H1 (cell line): ENCODE data around the gene SPOCD1. TPM values are rescaled to one million over a fixed set of nuclear protein-coding genes. Genes with fewer than 3 reads are reported as not detected.

Experiments used
- CTCF ChIA-PET: fragments of 300-600 bp; sonication (Branson Sonifier 250); formaldehyde crosslinking; loops from one replicate; lab custom pipeline; 2021; ENCODE audit not compliant: partially characterized antibody; lab: Charles Lee
- POLR2A ChIA-PET: fragments of 300-600 bp; sonication (Branson Sonifier 250); formaldehyde crosslinking; loops from one replicate; lab custom pipeline; 2021; ENCODE audit warnings: inconsistent platforms; ENCODE audit not compliant: partially characterized antibody; lab: Charles Lee
- DNase-seq, 2 experiments: peaks; one replicate each; pipeline versions ENCODE4 v3.0.0 to v3.0.0-alpha.2; 2010 to 2022; ENCODE audit warnings: low spot score in 2 of 2, low read depth in 1 of 2, mixed read lengths in 1 of 2
- FAIRE-seq: peaks from 2 replicates; lab custom pipeline; 2011; peaks lifted over from hg19 to GRCh38; lab: Jason Lieb, UNC
- H2AFZ ChIP-seq: 2 replicates; pipeline ENCODE4 v1.8.1; 2012; ENCODE audit warnings: low read length, inconsistent platforms
- H2AK5ac ChIP-seq: 2 replicates; pipeline ENCODE4 v1.6.1; 2013; ENCODE audit warnings: low read depth, low read length
- H2BK120ac ChIP-seq: replicated peaks from 2 replicates; pipeline ENCODE3; 2013; ENCODE audit warnings: low read depth, low read length, inconsistent platforms
- H2BK12ac ChIP-seq: 2 replicates; pipeline ENCODE4 v1.6.1; 2013; ENCODE audit warnings: low read depth, low read length
- H2BK15ac ChIP-seq: 2 replicates; pipeline ENCODE4 v1.6.1; 2013; ENCODE audit warnings: low read length
- H2BK20ac ChIP-seq: 2 replicates; pipeline ENCODE4 v1.6.1; 2013; ENCODE audit warnings: low read length
- H2BK5ac ChIP-seq: 2 replicates; pipeline ENCODE4 v1.6.1; 2013; ENCODE audit warnings: low read depth, low read length
- H3K14ac ChIP-seq: 2 replicates; pipeline ENCODE4 v1.6.1; 2013; ENCODE audit warnings: inconsistent platforms; ENCODE audit not compliant: insufficient read length
- H3K18ac ChIP-seq: 2 replicates; pipeline ENCODE4 v1.6.1; 2013; ENCODE audit warnings: low read length; ENCODE audit errors: extremely low read depth
- H3K23ac ChIP-seq: 2 replicates; pipeline ENCODE4 v1.6.1; 2013; ENCODE audit warnings: inconsistent platforms; ENCODE audit not compliant: insufficient read length
- H3K23me2 ChIP-seq: 2 replicates; pipeline ENCODE4 v1.6.1; 2013; ENCODE audit warnings: low read depth, low read length
- H3K27ac ChIP-seq: 2 replicates; pipeline ENCODE4 v1.6.1; 2011; ENCODE audit warnings: low read depth, low read length, inconsistent platforms
- H3K27me3 ChIP-seq, 4 experiments: replicated peaks in 1 of 4; 1 replicate in 1 of 4; 2 replicates in 3 of 4; pipeline versions ENCODE4 v1.6.1 to v1.8.1; 2011 to 2013; ENCODE audit warnings: low read length in 3 of 4, mild to moderate bottlenecking in 3 of 4, inconsistent platforms in 2 of 4, mixed read lengths in 2 of 4, moderate library complexity in 1 of 4; ENCODE audit not compliant: control insufficient read depth in 3 of 4, insufficient read depth in 3 of 4; ENCODE audit errors: extremely low read depth in 1 of 4
- H3K36me3 ChIP-seq, 4 experiments: 2 replicates each; pipeline versions ENCODE4 v1.6.1 to v1.8.1; 2011 to 2013; ENCODE audit warnings: mild to moderate bottlenecking in 4 of 4, low read length in 3 of 4, moderate library complexity in 2 of 4, control low read depth in 1 of 4, inconsistent platforms in 1 of 4; ENCODE audit not compliant: insufficient read depth in 4 of 4, control insufficient read depth in 2 of 4
- H3K4ac ChIP-seq: replicated peaks from 2 replicates; pipeline ENCODE3; 2013; ENCODE audit warnings: low read length, low read depth, mixed read lengths, inconsistent platforms; ENCODE audit not compliant: insufficient read length
- H3K4me1 ChIP-seq, 4 experiments: replicated peaks in 1 of 4; 1 replicate in 1 of 4; 2 replicates in 3 of 4; pipeline versions ENCODE4 v1.6.1 to v1.8.1; 2011 to 2013; ENCODE audit warnings: low read length in 3 of 4, inconsistent platforms in 2 of 4, mixed read lengths in 1 of 4; ENCODE audit not compliant: insufficient read depth in 4 of 4, control insufficient read depth in 3 of 4
- H3K4me2 ChIP-seq, 2 experiments: 2 replicates each; pipeline versions ENCODE4 v1.6.1 to v1.8.1; 2011 to 2013; ENCODE audit warnings: low read depth in 2 of 2, low read length in 2 of 2, control low read depth in 1 of 2, inconsistent platforms in 1 of 2, mild to moderate bottlenecking in 1 of 2; ENCODE audit not compliant: insufficient read depth in 1 of 2
- H3K4me3 ChIP-seq, 4 experiments: fragments of 200-600, 300-600 bp in 1 of 4; sonication (generic), shearing (Covaris generic), sonication (Bioruptor Twin) in 1 of 4; 2 replicates each; pipeline versions ENCODE4 v1.5.1 to v1.8.1; 2011 to 2016; ENCODE audit warnings: low read length in 4 of 4, low read depth in 3 of 4, control low read depth in 2 of 4, inconsistent platforms in 2 of 4, mild to moderate bottlenecking in 2 of 4, mixed read lengths in 1 of 4, moderate library complexity in 1 of 4; ENCODE audit not compliant: insufficient read depth in 2 of 4; ENCODE audit errors: extremely low read depth in 1 of 4
- H3K56ac ChIP-seq: replicated peaks from 2 replicates; pipeline ENCODE3; 2013; ENCODE audit warnings: low read depth, mild to moderate bottlenecking, mixed read lengths, low read length, inconsistent platforms; ENCODE audit not compliant: insufficient read length
- H3K79me1 ChIP-seq: 2 replicates; pipeline ENCODE4 v1.6.1; 2013; ENCODE audit warnings: low read depth, low read length, control low read depth
- H3K79me2 ChIP-seq, 2 experiments: 2 replicates each; pipeline versions ENCODE4 v1.6.1 to v1.8.1; 2012 to 2013; ENCODE audit warnings: low read length in 2 of 2, mild to moderate bottlenecking in 2 of 2, inconsistent platforms in 1 of 2; ENCODE audit not compliant: insufficient read depth in 2 of 2, control insufficient read depth in 1 of 2
- H3K9ac ChIP-seq, 4 experiments: replicated peaks in 1 of 4; 1 replicate in 1 of 4; 2 replicates in 3 of 4; pipeline versions ENCODE4 v1.6.1 to v1.8.1; 2011 to 2013; ENCODE audit warnings: low read depth in 3 of 4, low read length in 3 of 4, control low read depth in 2 of 4, mild to moderate bottlenecking in 2 of 4, moderate library complexity in 2 of 4, inconsistent platforms in 1 of 4; ENCODE audit errors: extremely low read depth in 1 of 4
- H3K9me3 ChIP-seq, 2 experiments: 2 replicates each; pipeline versions ENCODE4 v1.6.1 to v1.8.1; 2012 to 2013; ENCODE audit warnings: mild to moderate bottlenecking in 2 of 2, moderate library complexity in 2 of 2, control low read depth in 1 of 2, inconsistent platforms in 1 of 2, low read depth in 1 of 2, low read length in 1 of 2, mixed read lengths in 1 of 2; ENCODE audit not compliant: insufficient read depth in 2 of 2
- H4K20me1 ChIP-seq, 2 experiments: replicated peaks in 1 of 2; 2 replicates each; pipeline versions ENCODE3 to v1.8.1; 2011 to 2013; ENCODE audit warnings: inconsistent platforms in 2 of 2, low read length in 2 of 2, mild to moderate bottlenecking in 1 of 2; ENCODE audit not compliant: insufficient read depth in 2 of 2, control insufficient read depth in 1 of 2
- H4K5ac ChIP-seq: 2 replicates; pipeline ENCODE4 v1.6.1; 2013; ENCODE audit warnings: low read length, low read depth, mixed read lengths, inconsistent platforms; ENCODE audit not compliant: insufficient read length
- H4K8ac ChIP-seq: 2 replicates; pipeline ENCODE4 v1.8.0; 2013; ENCODE audit warnings: mild to moderate bottlenecking, moderate library complexity, low read length, inconsistent platforms; ENCODE audit not compliant: insufficient read depth; ENCODE audit errors: extremely low read depth
- H4K91ac ChIP-seq: replicated peaks from 2 replicates; pipeline ENCODE3; 2013; ENCODE audit warnings: low read length, mixed read lengths, inconsistent platforms; ENCODE audit not compliant: insufficient read length
- ASH2L ChIP-seq: fragments of 200-600, 300-600 bp; sonication (generic); IDR thresholded peaks from one replicate; pipeline ENCODE4 v1.7.1; 2017; ENCODE audit warnings: low read length
- BACH1 ChIP-seq: IDR thresholded peaks from 2 replicates; pipeline ENCODE4 v1.6.1; 2012; ENCODE audit warnings: low read length, improper control_type of control experiment
- CEBPB ChIP-seq: IDR thresholded peaks from 2 replicates; pipeline ENCODE4 v1.6.1; 2012; ENCODE audit warnings: low read depth, low read length
- POLR2AphosphoS5 ChIP-seq: IDR thresholded peaks from 2 replicates; pipeline ENCODE4 v1.6.1; 2011; ENCODE audit warnings: low read depth, low read length
- SP4 ChIP-seq: IDR thresholded peaks from 2 replicates; pipeline ENCODE4 v1.6.1; 2012; ENCODE audit warnings: low read length, inconsistent platforms
- WGBS, 2 experiments: shearing (Covaris generic) in 1 of 2; methylation state at CpG; one replicate each; pipeline versions ENCODE4 v1.1.6 to v1.1.7; 2013 to 2015; ENCODE audit warnings: low lambda C conversion rate in 2 of 2, mixed read lengths in 2 of 2, inconsistent platforms in 1 of 2, low coverage in 1 of 2, missing lambda C conversion rate in 1 of 2; ENCODE audit not compliant: insufficient replicate concordance in 2 of 2, insufficient coverage in 1 of 2, insufficient read length in 1 of 2; ENCODE audit errors: extremely low coverage in 1 of 2, missing lambda C conversion rate in 1 of 2; 5-methylcytosine and 5-hydroxymethylcytosine counted together
- polyA plus RNA-seq, 7 experiments: library from polyadenylated mRNA; depleted of rRNA in 3 of 7; stranded (reverse) in 5 of 7; unstranded in 2 of 7; fragments of >200 nt in 5 of 7; fragments of 200-250 nt in 2 of 7; gene quantifications; 1 replicate in 5 of 7; 2 replicates in 1 of 7; 4 replicates in 1 of 7; pipeline versions ENCODE4 v1.2.1 to v1.2.3, GENCODE V29; 2011 to 2013; ENCODE audit warnings: missing spikeins in 2 of 7, mixed read lengths in 2 of 7
- total RNA-seq: library from RNA; stranded (reverse); fragmentation: NEBNext Ultra II Directional; extraction: Animal tissue kit (Norgen Biotek cat#: 25700); gene quantifications from 2 replicates; pipeline ENCODE4 v1.2.1, GENCODE V29; 2021
- TF ChIP-seq, protein P1 (sequence below): IDR thresholded peaks from 2 replicates; pipeline ENCODE4 v1.6.1; 2012; ENCODE audit warnings: inconsistent platforms

SPOCD1 gene
- total and polyA plus RNA-seq, 2 of the 8 experiments (the other 6 are each of a cell fraction or from before 2014, with no cell fraction given): 1.8 to 2.9 TPM

DNA sequence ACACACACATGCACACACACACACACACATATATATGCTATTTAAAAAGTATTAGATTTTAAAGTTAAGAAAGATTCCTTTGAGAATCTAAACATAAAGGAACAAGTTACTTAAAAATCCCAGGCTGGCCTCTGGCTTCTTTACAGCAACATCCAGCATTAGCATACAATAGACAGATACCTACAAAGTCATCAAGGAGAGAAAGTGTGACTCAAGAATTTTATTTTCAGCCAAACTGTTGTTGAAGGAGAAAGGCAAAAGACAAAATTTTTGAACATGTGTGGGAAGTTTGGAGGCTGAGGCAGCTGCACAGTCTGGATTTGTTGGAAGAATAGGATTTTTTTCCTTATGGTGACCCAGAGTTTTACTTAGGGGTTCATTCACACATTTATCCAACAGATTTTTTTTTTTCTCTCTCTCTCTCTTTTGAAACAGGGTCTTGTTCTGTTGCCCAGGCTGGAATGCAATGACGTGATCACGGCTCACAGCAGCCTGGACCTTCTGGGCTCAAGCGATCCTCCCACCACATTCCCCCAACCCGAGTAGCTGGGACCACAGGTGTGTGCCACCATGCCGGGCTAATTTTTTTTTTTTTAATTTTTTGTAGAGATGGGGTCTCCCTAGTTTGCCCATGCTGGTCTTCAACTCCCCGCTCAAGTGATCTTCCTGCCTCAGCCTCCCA is 24.0 kb upstream of the SPOCD1 start:
- ChIA-PET POLR2A (no interaction called here), CTCF (interaction anchor here (0.9 to 1.1 kb wide), 2 partner anchors 94 to 165 kb away, joined by 3 to 5 read pairs; no protein-coding TSS in a partner anchor)
- H3K9me3 ChIP-seq: no peaks in the 10 kb centered on the region
- H3K23ac ChIP-seq: no peak overlapping the region
- DNase-seq (no peak), FAIRE-seq (no peak)
- H4K8ac ChIP-seq: no peak overlapping the region
- no peak overlapping the region for H3K27ac ChIP-seq
- no peak overlapping the region for H3K4me3 ChIP-seq
- no peaks in the 10 kb centered on the region for H3K27me3 ChIP-seq
- H3K56ac ChIP-seq: no peak overlapping the region
- H3K79me1 ChIP-seq: no peaks in the 10 kb centered on the region
- no peaks in the 10 kb centered on the region for H3K23me2 ChIP-seq
- H3K4me2 ChIP-seq: no peak overlapping the region
- no peak overlapping the region for H2BK20ac ChIP-seq
- no peak overlapping the region for H2BK5ac ChIP-seq
- no peaks in the 10 kb centered on the region for H3K4me1 ChIP-seq
- no peak overlapping the region for H2BK15ac ChIP-seq
- H4K20me1 ChIP-seq: no peaks in the 10 kb centered on the region
- H3K79me2 ChIP-seq: no peaks in the 10 kb centered on the region
- H2BK12ac ChIP-seq: no peak overlapping the region
- no peak overlapping the region for H3K4ac ChIP-seq
- H2AFZ ChIP-seq: no peak overlapping the region
- H2AK5ac ChIP-seq: no peak overlapping the region
- H3K36me3 ChIP-seq: no peaks in the 10 kb centered on the region
- H4K5ac ChIP-seq: no peak overlapping the region
- WGBS, 2 experiments: 94% methylated on average over 6 of the region's 6 CpGs; no CpG with 5 or more reads in 1 of the 2 experiments
- H3K14ac ChIP-seq: no peak overlapping the region
- no peak overlapping the region for H2BK120ac ChIP-seq
- no peak overlapping the region for H3K9ac ChIP-seq
- H3K18ac ChIP-seq: no peak overlapping the region
- H4K91ac ChIP-seq: no peak overlapping the region
- TF ChIP-seq SP4 (no peak), BACH1 (no peak), CEBPB (no peak), POLR2AphosphoS5 (no peak), ASH2L (no peak)
- TF ChIP-seq, protein P1, sequence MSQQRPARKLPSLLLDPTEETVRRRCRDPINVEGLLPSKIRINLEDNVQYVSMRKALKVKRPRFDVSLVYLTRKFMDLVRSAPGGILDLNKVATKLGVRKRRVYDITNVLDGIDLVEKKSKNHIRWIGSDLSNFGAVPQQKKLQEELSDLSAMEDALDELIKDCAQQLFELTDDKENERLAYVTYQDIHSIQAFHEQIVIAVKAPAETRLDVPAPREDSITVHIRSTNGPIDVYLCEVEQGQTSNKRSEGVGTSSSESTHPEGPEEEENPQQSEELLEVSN: no peak
